GM10847 (cell line): ENCODE data around the gene SLC23A2.

Experiments
- POLR2A ChIP-seq: IDR thresholded peaks from 2 replicates; pipeline ENCODE4 v1.6.1; 2011; ENCODE audit not compliant: insufficient read length; ENCODE audit errors: extremely low read depth

Gene SLC23A2

GRCh38 chr20:5013682-5014447 lies 12.6 kb upstream of the SLC23A2 start:
- TF ChIP-seq POLR2A = no peak

GRCh38 chr20:5008759-5009158 lies 7.4 kb upstream of the SLC23A2 start:
- no peak for TF ChIP-seq POLR2A

DNA sequence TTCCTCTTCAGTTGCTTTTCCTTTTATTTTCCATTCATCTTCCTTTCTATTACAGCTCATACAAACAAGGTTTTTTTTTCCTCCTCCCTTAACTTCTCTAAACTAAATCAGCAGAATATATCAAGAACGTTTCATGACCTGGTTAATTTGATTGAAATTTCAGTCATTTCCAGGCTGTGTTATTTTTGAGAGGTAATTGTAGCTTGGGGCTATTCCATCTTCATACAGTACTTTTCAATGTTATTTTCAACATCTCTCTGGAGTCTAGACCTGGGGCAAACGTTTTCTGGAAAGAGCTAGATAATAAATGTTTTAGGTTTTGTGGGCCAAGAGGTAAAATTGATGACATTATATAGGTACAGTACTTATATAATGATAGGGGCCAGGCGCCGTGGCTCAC lies 4.0 kb upstream of the SLC23A2 start:
- TF ChIP-seq POLR2A = no peak

DNA sequence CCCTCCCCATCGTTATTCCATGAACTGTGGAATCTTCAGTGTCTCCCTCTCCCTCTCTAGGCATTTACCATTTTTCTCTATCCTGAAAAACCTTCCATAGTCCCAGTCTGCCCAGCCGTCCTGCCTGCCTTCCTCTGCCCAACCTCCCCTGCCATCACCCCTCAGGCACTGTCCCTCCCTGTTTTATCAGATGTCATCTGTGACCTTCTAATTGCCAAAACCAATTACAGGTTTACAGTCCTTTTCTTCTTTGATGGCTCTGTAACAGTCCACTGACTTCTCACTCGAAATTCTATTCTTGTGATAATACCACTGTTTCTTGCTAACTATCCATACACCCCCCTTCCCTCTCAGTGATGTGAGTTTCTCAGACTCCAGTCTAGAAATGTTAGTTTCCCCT lies 2.3 kb upstream of the SLC23A2 start:
- no peak for TF ChIP-seq POLR2A

GRCh38 chr20:5002077-5002413 lies 735 bp upstream of the SLC23A2 start:
- TF ChIP-seq POLR2A = no peak

GRCh38 chr20:5000263-5001173 lies 792 bp downstream of the SLC23A2 start:
- TF ChIP-seq POLR2A = no peak

- TF ChIP-seq POLR2A = no peak
Observed at GRCh38 chr20:4999788-5000187, 1.5 kb downstream of the SLC23A2 start.

DNA sequence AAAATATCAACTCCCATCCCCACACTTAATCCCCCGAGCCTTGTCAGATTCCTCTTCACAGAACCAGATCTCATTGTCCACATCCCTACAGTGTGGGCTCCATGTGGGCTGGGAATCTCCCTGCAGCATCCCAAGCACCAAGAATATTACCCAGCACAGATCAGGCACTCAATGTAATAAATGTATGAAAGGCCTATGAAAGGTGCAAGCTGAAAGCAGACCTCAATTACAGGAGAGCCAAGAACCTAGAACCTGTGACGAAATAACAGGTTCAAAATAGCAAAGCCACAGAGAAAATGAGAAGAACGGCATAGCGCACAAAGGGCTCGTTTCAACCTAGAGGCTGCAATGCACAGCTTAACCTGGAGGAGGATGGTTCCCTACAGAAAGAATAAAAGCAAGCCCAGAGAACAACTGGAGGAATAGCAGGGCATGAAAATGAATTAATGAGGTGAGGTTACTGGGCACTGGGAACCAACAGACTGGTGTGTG lies 3.1 kb downstream of the SLC23A2 start:
- TF ChIP-seq POLR2A = no peak

GRCh38 chr20:4997222-4997621 lies 4.1 kb downstream of the SLC23A2 start:
- no peak for TF ChIP-seq POLR2A

GRCh38 chr20:4989570-4989969 lies 11.7 kb downstream of the SLC23A2 start:
- no peak for TF ChIP-seq POLR2A

DNA sequence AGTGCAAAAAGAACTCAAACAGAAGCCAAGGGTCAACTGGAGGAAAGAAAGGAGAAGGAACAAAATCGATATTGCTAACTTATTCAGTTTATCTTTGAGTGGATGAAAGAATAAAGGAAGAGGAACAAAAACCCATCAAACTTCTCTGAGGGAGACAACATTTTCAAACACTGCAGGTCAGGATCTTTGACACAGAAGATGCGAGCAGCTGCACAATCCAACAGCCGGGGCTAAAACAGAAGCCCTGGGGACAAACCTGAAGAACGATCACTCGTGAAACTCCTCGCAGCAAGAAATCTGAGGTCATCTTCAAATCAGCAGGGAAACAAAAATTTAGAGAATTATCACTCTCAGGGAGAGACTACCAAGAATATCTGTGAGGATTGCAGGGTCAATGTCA lies 14.2 kb downstream of the SLC23A2 start:
- no peak for TF ChIP-seq POLR2A

DNA sequence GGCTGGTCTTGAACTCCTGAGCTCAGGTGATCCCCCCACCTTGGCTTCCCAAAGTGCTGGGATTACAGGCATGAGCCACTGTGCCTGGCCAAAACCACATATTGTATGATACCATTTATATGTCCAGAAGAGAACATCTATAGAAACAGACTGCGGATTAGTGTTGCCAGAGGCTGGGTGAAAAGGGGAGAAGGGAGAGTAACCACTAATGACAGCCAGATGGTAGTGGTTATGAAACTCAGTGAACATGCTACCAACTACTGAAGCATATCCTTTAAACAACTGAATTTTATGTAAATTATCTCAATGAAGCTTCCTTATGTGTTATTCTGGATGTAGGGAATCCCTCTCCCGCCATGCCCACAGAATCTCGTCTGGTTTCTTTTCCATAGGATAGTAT lies 15.7 kb downstream of the SLC23A2 start:
- no peak for TF ChIP-seq POLR2A

DNA sequence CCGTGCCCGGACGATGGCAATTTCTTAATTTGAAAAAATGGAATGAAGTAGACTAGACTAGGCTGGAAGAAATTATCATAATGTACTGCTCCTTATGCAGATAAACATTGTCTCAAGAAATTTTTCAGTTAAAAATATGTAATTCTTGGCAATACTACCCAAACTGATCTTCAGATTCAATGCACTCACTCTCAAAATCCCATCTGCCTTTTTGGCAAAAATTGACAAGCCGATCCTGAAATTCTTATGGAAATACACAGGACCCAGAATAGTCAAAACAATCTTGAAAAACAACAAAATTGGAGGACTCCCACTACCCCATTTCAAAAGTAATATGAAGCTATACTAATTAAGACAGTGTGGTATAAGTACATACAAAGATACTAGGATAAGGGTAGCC lies 19.0 kb downstream of the SLC23A2 start:
- TF ChIP-seq POLR2A = no peak

DNA sequence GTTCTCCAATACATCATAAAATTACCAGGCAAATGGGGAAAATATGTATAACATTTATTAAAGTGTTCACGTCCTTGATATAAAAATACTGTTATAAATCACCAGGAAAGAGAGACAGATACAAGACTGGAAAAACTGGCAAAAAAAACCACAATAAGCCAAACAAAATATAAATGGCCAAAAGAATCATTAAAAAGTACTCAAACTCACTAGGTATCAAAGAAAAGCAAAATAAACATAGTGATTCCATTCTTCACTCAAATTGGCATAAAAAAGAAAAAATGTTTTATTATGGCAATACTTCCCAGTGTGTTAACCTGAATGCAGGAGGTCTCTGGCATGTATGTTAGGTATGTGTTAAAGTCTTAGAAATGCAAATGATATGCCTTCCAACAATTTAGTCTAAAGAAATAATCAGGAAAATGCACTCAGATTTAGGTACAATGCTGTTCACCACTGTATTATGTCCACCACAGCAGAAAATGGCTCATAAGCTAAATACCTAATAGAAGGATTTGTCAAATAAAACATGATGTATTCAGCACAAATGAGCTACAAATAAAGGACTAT lies 21.4 kb downstream of the SLC23A2 start:
- TF ChIP-seq POLR2A = no peak

DNA sequence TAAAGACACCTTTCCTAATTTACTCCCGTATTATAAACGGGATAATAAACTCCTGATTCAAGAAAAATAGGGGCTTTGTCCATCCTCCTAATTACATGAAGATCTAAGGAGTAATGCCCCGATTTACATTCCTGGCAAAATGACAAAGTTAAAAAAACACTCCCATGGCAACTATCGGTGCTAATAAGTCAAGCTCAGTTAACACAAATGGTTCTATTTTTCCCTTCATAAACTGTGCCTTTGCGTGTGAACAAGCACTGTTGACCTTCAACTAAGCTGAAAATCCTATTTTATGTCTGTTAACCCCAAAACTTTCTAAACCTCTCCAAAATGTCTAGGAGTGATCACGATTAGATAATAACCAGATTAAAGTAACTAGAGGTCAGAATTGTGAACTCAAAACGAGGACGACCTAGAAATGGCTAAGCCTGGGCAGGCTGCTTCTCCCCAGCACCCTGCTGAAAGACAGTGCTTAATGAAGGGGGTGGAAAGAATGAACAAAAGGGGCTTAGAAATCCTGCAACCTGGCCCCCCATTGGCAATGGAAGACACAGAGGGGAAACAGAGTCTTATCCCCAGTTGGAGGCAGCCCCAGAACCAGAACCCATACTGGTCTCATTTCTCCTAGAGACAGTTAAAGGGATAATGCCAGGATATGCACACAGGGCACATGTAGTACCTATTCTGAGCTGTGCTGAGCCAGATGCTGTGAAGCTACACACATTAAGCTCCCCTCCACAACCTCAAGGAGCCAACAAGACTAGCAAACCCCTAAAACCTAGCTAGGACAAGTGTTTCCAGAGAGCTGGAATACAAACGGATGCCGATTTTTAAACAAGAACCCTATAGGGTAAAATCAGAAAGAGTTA lies 23.0 kb downstream of the SLC23A2 start:
- no peak for TF ChIP-seq POLR2A
